Regular cardiac myocyte (primary cell): ENCODE measurements around the gene HRK. TPM values are rescaled to one million over a fixed set of nuclear protein-coding genes. Genes with fewer than 3 reads are reported as not detected.

ENCODE experiments used
- total RNA-seq: library from RNA; depleted of rRNA; stranded (reverse); fragments of >200 nt; gene quantifications from 2 replicates; pipeline ENCODE4 v1.2.3, GENCODE V29; 2014

HRK gene
- under 0.01 and 1.1 TPM in 2 replicates for total RNA-seq

DNA sequence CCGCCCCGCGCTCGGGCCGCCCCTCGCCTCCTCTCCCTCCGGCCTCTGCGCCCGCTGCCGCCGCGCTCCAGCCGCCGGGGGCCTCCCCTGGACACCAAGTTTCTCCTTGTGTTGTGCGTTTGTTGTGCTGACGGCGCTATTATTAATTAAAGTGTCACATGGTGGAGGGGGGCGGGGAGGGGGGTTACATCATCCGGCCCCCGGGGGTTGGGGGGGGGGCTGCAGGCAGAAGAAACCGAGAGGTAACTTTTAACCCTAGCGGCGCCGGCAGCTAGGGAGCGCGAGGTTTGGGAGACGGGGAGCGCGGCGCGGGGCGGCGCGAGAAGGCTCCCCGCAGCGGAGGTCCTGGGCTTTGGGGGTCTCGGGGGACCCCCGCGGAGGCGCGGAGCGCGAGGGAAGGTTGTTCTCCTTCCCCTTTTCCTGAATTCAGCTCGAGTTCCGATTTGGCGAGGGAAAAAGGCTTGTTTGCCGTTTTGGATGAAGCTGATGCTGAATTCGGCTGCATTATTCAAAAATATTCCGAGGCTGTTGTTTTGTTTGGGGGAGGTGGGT lies at the start of gene HRK:
HRK (minus strand) TSS at position 117 of the 552 bp plus-strand sequence. CDS start 134 bp downstream, outside the sequence.

DNA sequence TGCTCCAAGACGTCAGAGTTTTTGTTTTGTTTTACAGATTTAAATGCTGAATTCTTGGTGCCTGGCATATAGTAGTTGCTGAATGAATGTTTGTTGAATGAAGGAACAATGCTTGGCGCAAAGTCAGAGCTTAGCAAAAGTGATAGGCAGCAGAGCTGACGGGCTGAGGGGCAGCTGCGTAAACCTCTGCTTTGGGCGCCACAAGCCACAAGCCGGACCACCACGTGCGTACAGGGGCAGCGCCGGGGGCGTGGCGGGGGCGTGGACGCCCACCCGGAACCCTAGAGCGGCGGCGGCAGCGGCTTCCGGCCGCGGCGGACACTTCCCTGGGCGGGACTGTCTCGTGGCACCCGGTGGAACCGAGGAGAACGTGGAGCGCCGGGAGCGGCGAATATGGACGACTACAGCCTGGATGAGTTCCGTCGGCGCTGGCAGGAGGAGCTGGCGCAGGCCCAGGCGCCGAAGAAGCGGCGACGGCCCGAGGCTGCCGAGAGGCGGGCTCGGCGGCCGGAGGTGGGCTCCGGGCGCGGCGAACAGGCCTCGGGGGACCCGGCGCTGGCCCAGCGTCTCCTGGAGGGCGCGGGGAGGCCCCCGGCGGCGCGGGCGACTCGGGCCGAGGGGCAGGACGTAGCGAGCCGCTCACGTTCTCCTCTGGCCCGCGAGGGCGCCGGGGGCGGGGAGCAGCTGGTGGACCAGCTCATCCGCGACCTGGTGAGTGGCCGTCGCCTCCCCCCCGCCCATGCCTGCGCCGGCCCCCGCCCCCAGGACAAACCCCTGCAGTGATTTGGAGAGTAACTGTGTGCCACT lies 29.6 kb upstream of the HRK start, which contains the start of gene FBXW8:
FBXW8 (plus strand) TSS at position 306 of the 807 bp plus-strand sequence; CDS start at position 394, 88 bp downstream.

Other genes starting within 250 kb of the HRK start
- 27.1 and 27.6 TPM in 2 replicates for gene SPRING1, start 143.4 kb downstream of the HRK start, total RNA-seq
- gene RNFT2, start 143.1 kb downstream of the HRK start, total RNA-seq = 1.7 and 4.6 TPM in 2 replicates
- 16.9 and 19.7 TPM in 2 replicates for gene FBXW8, start 29.5 kb upstream of the HRK start, total RNA-seq
- not detected in 2 replicates for gene TESC, start 218.0 kb upstream of the HRK start, total RNA-seq